Iris pigment epithelial cell (primary cell): Measurements from ENCODE around the gene ARHGAP6.

ENCODE experiments used
- DNase-seq: peaks from one replicate; pipeline ENCODE4 v3.0.0-alpha.2; 2011; ENCODE audit warnings: low read depth

The ARHGAP6 gene, protein sequence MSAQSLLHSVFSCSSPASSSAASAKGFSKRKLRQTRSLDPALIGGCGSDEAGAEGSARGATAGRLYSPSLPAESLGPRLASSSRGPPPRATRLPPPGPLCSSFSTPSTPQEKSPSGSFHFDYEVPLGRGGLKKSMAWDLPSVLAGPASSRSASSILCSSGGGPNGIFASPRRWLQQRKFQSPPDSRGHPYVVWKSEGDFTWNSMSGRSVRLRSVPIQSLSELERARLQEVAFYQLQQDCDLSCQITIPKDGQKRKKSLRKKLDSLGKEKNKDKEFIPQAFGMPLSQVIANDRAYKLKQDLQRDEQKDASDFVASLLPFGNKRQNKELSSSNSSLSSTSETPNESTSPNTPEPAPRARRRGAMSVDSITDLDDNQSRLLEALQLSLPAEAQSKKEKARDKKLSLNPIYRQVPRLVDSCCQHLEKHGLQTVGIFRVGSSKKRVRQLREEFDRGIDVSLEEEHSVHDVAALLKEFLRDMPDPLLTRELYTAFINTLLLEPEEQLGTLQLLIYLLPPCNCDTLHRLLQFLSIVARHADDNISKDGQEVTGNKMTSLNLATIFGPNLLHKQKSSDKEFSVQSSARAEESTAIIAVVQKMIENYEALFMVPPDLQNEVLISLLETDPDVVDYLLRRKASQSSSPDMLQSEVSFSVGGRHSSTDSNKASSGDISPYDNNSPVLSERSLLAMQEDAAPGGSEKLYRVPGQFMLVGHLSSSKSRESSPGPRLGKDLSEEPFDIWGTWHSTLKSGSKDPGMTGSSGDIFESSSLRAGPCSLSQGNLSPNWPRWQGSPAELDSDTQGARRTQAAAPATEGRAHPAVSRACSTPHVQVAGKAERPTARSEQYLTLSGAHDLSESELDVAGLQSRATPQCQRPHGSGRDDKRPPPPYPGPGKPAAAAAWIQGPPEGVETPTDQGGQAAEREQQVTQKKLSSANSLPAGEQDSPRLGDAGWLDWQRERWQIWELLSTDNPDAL (N-terminal part only)

DNA sequence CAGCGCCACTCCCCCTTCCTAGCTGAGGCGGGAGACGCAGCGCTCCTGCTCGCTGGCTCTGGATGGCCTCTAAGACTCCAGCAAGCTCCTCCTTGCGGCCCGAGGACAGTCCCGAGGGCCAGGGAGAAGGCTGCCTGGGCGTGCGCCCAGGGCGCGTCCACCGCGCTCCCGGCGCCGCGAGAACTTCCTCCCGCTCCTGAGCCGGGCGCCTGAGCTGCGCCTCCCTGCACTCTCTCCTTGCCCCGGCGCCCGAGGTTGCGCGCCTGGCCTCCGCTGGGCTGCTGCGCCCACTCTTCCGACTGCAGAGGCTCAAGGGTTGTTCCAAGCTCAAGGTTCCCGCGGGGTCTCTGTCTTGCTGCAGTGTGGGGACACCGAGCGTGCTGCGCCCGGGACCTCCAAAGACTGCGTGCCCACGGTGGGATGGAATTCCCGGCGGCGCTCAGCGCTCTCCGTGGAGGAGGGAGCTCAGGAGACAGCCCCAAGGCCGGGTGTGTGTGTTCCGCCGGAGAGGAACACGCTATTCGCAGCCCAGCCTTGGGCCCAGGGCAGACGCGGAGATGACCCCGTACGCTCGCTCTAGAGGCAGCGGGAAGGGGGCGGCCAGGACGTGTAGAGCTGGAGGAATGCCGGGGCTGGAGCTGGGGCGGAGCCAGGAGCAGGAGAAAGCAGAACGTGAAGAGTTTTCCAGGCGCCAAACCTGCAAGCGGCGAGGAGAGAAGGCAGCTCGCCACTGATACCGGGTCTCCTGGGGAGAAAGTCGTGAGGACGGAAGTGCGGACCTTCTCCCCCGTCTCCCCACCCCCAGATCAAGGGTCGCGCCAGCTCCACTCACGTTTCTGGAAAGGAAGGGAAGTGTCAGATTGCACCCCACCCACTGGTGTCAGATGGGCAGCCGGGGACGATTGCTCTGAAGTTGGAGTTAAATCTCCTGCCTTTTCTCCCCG, at the start of gene ARHGAP6:
TSS of gene ARHGAP6 (minus strand) at position 753 of the 944 bp plus-strand sequence. CDS start 1,092 bp downstream, outside the sequence.
- DNase-seq, result peak; percentile 54

DNA sequence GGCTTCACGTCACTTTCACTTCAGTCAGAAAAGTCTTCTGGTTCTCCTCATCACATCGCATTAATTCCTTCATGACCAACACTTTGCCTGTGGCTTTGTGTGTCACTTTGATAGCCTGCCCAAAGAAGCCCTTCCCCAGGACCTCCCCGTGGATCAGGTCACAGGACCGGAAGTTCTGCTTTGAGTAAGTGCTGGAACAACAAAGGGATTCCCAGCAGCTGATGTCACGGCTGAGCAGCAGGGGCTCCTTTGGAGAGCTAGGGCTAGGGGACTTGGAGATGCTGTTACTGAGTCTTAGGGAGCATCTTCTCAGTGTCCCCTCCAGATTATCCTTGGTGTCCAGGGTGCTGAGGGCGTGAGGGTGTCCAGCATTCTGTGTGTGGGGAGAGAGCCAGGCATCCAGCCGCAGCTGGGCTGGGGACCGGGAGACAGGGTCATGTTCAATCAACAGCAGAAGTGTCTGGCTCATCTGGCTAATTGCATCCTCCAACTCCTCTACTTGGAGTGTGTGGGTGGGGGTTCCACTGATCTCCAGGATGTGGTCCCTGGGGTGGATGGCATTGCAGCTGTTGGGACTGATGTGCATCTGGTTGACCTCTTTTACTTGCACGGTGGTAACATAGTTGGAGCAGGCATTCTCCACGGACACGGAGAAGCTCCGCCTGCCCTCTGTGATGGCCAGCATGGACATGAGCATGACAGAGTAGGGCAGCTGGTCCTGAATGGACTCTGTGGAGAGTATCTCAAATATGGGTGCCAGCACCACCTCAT, 39.2 kb upstream of the ARHGAP6 start:
- DNase-seq, result peak; percentile 20

GRCh38 chrX:11703855-11704254, 38.1 kb upstream of the ARHGAP6 start:
- no peak for DNase-seq

DNA sequence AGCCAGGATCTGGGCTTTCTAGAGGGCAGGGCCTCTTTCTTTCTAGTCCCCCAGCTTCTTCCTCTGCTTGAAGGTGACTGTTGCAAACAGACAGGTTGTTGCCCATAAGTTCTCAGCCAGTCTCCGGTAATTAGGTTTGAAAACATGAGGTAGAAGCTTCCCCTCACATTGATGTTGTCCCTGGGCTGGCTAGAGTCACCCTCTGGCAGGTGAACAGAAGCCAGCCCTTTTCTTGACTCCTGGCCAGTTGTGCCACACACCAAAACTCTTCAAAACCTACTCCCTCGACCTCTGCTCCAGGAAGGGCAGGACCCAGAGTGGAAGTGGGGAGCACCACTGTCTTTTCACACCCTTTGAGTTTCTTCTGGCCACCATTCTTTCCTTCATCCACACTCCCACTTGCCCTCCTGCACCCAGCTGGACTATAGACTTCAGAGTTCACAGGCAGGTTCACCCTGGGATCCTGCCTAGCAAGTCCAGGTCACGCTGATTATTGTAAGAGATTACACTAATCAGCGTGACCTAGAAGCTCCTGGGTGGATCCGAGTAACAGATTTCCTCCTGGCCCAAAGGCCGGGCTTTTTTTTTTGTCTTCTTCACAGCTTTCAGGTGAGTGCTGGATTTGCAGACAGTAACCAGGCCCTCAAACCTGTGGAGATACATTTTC, 37.4 kb upstream of the ARHGAP6 start:
- DNase-seq, result no peak

- no peak for DNase-seq
These were observed 36.7 kb upstream of the ARHGAP6 start for GRCh38 chrX:11702420-11702819.

GRCh38 chrX:11698702-11699101, 33.0 kb upstream of the ARHGAP6 start:
- DNase-seq, result no peak

GRCh38 chrX:11688201-11688600, 22.5 kb upstream of the ARHGAP6 start:
- no peak for DNase-seq

DNA sequence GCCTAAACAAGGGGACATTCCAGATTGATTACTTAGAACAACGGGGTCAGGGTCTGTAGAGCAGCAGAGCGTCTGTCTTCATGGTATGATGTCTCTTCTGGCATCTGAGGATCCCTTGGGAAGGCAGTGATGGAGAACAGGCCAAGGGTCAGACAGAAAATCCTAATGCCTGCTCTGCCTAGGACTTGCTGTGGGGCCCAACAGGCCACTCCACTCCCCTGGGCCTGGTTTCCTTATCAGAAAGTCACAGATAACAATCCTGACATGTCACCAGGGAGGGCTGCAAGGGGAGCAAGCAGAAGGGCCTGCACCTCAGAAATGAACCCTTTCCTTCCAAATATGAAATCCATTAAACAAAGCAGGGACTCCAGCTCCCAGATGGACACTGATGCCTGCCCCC, 21.4 kb upstream of the ARHGAP6 start:
- no peak for DNase-seq

GRCh38 chrX:11683057-11683456, 17.3 kb upstream of the ARHGAP6 start:
- no peak for DNase-seq

DNA sequence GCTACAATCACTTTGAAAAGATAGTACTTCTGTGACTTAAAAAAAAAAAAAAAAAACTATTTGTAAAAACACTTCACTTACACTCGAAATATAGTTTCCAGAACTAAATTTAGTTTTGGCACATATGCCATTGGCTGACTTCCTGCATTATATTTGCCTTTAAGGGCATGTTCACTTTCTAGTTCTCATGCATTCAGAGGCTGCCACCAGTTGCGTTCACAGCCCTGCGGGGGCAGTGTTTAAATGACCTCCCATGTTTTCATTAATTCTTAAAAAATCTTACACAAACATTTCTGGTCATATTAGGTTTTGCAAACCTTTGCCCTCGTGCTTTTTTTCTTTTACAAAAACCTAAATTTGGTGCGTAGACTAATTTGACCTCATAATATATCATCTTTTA, 12.4 kb upstream of the ARHGAP6 start:
- DNase-seq, result no peak

GRCh38 chrX:11672213-11672612, 6.5 kb upstream of the ARHGAP6 start:
- no peak for DNase-seq

- DNase-seq, result no peak
These were observed 4.6 kb upstream of the ARHGAP6 start for GRCh38 chrX:11670316-11670715.

GRCh38 chrX:11666952-11667685, 1.4 kb upstream of the ARHGAP6 start:
- DNase-seq, result no peak

DNA sequence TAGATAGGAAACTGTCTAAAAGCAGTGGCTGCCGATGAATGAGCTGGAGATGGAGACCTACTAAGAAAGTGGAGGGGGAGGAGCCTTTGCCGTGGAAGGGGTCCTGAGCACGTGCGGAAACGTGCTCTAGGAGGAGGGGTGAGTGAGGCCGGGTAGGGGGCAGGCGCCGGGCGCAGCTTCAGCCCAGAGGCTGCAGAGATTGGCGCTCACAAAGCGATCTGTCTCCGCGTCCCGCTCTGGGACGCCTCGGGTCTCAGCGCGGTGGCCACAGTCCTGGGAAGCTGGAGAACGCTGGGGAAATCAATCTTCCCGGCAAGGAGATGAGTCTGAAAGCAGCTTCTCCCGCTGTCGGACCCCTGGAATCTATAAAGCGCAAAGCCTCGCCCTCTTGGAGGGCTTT, 444 bp upstream of the ARHGAP6 start:
- DNase-seq, result no peak

GRCh38 chrX:11664211-11665167, 1.2 kb downstream of the ARHGAP6 start:
- peak; percentile 26 for DNase-seq

DNA sequence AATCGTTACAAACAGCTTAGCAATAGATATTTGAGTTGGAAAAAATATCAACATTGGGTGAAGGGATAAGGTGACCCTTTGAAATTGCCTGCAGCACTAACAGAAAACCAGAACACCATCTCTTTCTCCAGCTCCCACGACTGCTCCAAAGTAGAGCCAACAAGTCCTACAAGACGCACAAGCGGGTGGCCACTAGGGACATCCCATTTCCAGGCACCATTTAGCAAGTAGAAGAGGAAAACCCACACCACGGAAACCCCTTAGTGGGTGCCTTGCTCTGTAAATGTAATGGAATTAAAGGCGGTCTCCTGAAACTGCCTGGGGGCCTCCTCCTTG, 1.9 kb downstream of the ARHGAP6 start:
- no peak for DNase-seq

DNA sequence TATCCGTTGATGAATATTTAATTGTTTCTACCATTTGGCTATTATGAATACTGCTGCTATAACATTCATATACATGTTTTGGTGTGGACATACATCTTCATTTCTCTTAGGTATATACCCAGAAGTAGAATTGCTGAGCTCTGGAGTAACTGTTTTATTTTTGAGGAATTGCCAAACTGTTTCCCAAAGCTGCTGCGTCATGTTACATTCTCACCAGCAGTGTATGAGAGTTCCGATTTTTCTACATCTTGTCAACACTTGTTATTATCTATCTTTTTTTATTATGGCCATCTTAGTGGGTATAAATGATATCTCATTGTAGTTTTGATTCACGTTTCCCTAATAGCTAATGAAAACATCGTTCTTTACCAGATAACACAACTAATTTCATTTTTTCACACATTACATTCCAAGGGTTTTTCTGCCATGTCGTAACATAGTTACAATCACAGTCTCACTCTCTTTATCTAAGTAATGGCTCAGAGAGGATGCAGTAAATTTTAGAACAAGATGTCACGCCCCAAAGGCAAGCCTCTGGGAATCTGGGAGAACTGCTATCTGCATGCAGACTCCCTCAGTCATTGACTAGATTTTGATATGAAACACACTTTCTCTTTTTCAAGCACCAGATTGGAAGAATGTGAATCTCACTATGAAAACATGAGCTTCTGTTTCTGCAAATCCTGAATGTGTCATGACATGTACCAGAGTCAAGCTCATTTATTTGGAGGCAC, 10.3 kb downstream of the ARHGAP6 start:
- no peak for DNase-seq
